NCI-H1048 (cell line): ENCODE measurements around the gene GRIK4.

ENCODE experiments used
- DNase-seq: peaks from one replicate; lab custom pipeline; 2025; lab: John Stamatoyannopoulos, UW

The GRIK4 gene

DNA sequence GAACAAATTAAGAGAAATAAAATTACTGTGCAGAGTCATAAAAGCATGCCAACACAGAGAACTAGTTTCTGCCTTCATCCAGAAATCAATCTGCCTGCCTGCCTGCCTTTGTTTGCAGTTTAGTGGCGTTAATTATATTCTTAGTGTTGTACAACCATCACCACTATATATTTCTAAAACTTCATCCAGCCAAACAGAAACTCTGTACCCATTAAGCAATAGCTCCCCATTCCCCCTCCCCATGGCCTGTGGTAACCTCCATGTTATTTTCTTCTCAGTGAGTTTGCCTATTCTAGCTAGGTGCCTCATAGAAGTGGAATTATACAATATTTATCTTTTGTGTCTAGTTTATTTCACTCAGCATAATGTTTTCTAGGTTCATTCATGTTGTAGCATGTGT lies 329.1 kb downstream of the GRIK4 start:
- no peak for DNase-seq

DNA sequence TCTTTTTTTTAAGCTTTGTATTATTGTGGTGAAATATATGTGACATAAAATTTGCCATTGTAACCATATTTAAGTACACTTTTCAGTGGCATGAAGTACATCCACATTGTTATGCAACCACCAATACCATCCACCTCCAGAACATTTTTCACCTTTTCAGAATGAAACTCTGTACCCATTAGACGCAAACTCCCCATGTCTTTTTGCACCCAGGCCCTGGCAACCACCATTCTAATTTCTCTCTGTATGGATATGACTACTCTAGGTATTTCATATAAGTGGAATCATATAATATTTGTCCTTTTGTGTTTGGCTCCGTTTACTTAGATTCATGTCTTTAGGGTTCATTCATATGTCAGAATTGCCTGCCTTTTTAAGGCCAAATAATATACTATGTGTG lies 329.5 kb downstream of the GRIK4 start:
- no peak for DNase-seq

DNA sequence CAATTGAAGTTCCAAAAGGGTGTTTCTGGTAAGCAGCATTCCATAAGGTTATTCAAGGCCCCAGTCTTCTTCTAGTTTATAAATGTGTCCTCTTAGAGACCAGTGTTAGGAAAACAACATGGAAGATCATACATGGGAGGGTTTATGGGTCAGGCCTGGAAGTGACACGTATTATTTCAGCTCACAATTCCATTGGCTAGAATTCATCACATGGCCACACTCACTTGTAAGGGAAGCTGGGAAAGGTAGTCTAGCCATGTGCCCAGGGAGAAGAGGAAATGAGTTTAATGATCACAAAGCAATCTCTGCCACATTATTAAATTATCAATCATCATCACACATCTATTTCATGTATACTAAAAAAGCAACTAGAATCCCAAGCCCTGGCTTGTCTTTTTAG lies 330.6 kb downstream of the GRIK4 start:
- DNase-seq: no peak

DNA sequence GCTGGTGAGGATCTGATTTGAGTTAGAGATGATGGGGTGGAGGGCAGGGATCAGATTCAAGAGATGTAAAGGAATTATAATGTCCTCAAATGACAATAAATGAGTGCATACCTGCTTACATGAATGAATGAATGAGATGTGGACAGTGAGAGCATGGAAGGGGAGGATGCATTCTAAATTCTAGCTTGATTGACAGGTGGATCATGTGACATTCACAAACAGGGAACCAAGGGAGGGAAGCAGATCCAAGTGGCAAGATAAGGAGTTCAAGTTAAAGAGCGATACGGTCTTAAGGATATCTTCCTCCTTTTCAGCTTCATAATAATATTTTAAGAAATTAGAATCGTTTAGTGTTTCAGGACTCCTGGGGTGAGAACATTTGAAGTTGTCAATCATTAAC lies 341.9 kb downstream of the GRIK4 start:
- DNase-seq: no peak

DNA sequence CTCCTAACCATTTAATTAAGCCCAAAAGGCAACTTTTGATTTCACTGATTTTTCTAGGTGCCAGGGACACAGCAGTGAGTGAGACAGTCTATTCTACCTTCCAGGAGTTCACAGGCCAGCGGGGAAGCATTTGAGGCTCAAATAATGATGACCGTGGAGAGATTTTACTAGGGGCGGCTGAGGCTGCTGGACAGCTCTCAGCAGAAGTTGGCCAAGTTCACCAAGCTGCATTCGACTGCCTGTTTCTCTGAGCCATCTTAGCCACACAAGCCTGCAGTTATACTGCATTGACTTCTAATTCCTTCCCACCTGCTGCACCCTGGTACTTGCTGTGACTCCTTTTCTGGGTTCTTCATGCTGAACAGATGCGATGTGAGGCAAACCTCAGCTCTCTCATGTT lies 343.4 kb downstream of the GRIK4 start:
- DNase-seq: no peak

DNA sequence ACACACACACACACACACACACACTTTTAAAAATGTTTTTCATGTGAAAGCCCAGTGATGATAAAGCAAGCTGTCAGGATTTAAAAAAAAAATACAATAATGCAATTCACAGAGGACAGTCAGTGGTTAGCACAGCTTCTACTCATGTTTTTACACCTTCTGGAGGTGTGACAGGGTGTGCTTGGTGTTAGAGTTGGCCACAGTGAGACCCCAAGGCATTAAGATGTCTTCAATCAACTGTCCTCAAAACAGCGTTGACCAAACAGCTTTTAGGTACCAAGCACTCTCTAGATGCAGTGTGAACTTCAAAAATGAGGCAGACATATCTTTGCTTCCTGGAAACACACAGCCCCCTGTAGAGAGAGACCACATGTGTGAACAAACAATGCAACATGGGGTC lies 346.0 kb downstream of the GRIK4 start:
- no peak for DNase-seq

DNA sequence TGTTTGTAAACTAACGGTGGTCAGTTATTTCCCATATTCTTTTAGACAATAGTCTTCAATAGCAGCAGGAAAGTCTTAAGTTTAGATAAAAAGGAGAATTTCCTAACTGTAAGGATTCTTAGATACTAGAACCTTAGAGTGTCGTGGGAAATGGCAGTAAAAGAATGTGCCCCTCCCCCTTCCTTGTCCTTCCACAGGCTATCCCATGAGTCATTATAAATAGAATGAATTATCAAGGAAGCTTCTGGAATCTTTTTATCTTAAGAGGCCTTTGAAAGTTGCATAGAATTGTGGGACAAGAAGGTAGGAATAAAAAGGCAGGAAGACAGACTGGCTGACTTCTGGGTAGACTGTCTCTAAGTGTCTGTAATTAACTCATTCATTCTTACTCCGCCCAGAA lies 347.2 kb downstream of the GRIK4 start:
- no peak for DNase-seq

DNA sequence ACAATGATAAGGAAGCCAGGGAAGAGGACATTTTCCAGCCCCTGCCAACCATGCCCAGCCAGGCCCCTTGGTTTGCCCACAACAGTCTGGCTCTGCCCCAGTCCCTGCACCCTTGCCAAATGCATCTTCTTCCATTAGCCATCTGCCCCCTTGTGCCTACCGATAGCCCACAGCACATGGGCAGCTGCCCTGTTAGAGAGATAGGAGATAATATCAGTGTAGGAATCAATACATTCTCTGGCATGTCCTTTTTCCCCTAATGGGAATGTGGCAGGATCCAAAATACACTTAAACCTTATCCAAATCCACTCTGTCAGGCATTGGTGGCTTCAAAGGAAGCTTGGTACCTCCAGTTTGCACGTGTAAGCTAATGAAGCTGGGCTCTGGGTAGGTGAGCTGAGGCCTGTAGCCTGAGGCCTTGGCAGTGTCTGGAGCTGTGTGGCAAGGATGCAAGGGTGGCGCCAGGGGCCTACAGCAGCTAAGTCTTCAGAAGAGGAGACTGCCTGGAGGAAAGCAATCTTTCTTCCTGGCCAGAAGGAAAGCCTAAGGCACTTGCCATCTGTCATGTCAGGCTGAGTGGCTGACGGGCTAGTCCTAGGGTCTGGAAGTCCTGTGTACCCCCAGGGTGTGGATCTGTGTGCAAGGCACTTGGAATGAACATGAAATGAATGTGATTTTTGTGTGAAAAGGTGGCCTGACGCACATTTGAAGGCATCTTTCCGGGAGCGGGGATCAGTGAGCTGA lies 348.2 kb downstream of the GRIK4 start:
- DNase-seq: no peak

DNA sequence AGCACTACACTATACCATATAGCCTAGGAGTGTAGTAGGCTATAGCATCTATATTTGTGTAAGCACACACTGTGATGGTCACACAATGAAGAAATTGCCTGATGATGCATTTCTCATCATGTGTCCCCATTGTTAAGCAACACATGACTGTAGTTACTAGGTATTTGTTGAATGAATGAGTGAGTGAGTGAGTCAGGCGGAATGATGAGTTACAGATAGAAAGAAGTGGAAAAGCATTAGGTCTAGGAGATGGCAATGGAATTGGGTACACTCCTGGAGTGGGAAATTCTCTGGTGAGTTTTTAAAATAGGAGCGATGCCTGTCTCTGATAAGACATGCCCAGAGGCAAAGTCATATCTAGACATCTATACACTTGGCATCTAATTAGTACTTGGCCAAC lies 351.8 kb downstream of the GRIK4 start:
- no peak for DNase-seq

DNA sequence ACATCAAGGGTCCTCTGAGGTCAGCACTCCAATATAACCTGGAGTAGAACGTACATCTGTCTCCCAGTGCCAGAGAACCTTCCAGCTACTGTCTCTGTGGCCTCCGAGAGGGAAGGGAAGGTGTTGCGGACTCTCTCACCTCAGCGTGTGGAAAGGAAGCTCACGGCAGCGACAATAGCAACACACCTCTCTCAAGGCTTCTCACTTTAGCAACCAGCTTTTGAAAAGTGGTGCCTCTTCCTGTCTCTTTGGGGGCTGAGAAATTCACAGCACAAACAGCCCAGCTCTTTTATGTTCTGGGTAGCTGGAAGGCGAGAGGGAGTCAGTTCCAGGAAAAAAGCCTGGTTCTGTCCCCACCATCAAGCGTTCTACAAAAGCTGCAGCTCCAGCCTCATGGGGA lies 355.5 kb downstream of the GRIK4 start:
- DNase-seq: no peak

DNA sequence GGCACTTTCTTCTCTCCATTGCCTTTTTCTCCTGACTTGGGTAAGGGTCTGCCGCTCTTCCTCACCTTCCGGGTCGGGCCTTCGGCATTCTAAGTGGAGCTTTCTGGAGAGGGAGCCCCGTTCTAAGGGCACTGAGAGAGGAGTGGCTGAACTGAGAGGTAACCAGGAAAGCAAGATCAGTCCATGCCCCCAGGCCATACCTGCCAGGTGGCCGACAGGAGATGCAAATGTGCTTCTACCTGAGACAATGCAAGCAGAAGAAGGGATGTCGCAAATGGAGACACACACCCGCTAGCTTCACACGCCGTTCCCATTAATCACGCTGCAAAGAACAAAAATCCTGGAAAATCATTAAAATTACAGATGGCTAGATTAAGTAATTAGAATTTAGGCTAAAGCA lies 356.0 kb downstream of the GRIK4 start:
- no peak for DNase-seq

DNA sequence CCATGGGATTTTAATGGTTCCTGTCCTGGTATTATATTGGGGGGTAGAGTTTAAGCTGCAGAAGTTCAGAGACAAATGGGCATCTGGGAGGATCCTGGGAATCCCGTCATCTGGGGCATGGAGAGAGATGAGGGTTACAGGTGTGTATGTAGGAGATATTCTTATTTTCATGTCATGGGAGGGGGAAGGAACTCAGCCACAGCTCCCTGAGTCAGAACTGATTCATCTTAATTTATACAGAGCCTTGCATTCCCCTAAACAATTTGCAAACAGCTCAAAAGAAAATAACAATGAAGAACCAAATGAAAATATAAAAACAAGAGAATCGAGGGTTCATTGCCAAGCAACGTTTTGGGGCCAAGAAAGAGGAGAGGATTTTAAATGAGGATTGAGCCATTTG lies 356.4 kb downstream of the GRIK4 start:
- DNase-seq: no peak

DNA sequence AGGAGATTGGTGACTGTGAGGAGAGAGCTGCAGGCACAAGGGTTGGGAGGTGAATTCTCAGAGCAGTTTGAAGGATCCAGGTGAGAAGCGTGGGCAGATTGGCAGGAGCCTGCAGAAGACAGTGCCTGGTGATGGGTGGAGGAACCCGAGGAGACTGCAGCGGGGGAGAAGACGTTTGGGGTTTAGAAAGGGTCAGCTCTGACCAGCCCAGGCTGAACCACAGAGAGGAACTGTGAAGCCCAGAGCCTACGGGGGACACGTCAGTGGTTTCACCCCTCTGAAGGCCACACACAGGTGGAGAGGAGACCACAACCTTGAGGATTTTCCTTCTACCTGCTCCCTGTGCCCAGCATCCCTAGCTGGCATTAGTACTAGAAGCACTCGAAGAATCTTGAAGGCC lies 357.5 kb downstream of the GRIK4 start:
- DNase-seq: no peak

DNA sequence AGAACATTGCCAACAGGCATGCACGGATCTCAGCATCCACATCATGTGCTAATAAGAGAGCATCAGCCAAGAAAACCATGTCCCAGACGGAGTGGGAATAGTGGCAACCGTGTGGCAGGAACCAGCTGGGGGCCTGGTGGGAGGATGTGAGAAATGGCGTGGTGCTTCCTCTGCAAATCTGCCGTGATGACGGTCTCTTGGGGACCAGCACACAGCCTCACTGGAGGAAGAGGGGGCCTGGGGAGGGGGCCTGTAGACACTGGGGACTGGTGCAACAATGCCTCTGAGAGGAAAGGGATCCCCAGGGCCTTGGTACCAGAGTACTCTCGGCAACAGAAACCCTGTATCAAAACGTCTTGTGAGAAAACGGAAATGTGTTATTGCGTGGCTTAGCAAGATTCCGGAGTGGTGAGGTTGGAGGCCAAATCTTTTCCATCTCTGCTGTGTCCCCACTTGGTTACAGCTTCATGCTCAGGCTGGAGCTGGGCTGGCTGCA lies 358.0 kb downstream of the GRIK4 start:
- no peak for DNase-seq

DNA sequence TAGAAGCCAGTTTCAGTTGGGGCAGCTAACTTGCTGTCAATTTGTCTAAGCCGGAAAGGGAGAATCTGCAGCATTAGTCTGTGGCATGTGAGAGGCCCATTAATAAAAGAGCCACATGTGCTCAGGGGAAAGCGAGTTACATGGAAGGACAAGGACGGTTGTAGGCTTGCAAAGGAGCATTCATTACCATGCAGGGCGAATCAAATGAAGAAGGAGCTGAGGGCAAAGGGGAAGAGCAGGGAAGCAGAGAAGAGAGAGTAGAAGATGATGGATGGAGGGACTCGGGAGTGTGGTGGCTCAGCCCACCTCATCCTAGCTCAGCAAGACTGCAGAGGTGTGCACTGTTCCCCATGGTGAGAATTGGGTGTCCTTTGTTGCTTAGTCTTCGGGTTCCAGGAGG lies 359.6 kb downstream of the GRIK4 start:
- no peak for DNase-seq

DNA sequence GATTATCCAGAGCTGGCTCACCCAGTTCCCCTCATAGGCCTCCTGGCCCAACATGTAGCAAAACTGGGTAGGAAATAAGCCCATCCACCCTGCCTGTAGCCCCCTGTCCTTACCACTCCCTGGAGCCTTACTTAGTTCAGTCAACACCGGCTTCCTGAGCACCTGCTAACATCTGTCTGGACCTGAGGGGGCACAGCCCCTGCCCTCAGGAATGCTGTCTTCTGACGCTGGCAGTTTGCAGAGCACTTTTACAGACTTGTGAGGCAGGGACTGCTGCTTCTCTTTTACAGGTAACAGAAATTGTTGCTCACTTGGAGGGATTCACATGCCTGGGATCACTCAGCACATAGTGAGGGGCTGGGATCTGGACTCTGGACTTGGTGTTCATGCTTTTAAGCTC lies 360.4 kb downstream of the GRIK4 start:
- DNase-seq: no peak

DNA sequence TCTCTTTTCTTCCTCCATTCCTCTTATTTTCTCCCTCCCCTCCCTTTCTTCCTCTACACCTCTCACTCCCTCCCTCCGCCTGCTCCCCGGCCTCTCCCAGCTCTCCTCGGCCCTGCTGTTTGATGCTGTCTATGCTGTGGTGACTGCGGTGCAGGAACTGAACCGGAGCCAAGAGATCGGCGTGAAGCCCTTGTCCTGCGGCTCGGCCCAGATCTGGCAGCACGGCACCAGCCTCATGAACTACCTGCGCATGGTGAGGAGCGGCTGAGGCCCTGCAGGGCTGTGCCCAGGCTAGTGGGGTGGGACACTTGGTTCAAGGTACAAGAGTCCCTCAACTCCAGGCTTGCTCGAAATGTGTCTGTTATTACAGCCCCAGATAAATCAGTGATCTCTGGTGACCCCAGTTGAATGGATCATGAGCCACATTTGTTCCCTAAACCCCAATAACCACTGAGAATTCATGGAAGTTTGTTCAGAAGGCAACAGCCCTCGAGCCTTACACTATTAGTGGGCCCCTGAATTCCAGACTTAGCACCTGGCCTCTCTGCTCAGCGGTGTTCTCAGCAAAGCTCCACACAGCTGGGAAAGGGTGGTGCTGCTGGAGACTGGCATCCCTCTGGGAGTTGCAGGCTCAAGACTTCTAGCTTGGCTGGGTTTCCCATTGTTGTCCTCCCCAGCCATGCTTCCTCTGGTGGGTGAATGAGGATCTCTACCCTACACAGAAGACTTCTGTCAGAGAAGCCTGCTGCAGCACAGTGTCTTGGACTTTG lies 362.6 kb downstream of the GRIK4 start:
- no peak for DNase-seq

DNA sequence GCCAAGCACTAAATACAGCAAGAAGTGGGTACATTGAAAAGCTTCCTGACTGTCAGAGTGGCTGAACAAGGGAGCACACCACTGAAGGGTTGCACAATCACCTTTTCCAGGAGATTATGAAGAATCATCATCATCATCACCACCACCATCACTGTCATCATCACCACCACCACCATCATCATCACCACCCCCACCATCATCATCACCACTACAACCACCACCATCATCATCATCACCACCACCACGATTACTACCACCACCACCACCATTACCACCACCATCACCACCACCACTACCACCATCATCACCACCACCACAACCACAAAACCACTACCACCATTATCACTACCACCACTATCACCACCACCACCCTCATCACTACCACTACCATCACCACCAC lies 364.4 kb downstream of the GRIK4 start:
- no peak for DNase-seq

DNA sequence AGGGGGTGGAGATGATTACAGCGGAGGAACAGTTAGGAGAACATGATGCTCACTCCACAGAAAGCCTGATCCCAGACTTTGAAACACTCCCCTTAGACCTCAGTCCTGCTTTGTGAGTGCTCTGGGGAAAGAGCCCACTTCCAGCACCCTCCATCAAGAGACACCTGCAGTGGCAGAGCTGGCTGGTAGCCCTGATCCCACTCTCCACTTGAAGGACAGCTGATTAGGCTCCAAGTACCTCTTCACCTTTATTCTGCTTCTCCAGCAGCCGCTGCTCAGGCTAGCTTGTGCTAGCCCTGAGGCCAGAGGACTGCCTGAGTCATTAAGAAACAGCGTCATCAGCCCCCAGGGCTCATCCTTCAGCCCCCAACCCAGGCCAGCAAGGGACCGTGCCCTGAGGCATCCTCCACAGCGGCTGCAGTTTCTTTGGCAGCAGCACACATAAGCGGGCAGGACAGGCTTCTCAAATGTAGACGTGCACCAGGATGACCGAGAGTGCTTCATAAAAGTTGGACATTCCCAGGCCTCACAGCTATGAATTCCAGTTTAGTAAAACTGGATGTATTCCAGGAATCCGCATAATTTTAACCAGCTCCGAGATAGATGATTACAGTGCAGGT lies 366.3 kb downstream of the GRIK4 start:
- no peak for DNase-seq

DNA sequence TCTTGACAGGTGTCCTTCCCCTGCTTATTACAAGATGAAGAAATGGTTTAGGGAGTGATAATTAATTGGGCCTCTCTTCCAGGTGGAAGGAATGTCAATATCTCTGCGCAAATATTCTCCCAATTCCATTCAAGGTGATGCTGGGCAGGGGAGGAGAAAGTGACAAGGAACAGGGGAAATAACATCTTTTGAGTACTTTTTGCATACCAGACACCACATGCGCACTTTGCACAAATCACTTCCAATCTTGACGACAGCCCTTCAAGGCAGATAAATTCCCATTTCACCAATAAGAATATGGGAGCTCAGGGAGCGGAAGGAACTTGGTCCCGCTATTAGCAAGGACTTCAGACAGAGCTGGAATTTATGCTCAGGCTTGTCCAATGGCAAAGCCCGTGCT lies 367.2 kb downstream of the GRIK4 start:
- DNase-seq: no peak

DNA sequence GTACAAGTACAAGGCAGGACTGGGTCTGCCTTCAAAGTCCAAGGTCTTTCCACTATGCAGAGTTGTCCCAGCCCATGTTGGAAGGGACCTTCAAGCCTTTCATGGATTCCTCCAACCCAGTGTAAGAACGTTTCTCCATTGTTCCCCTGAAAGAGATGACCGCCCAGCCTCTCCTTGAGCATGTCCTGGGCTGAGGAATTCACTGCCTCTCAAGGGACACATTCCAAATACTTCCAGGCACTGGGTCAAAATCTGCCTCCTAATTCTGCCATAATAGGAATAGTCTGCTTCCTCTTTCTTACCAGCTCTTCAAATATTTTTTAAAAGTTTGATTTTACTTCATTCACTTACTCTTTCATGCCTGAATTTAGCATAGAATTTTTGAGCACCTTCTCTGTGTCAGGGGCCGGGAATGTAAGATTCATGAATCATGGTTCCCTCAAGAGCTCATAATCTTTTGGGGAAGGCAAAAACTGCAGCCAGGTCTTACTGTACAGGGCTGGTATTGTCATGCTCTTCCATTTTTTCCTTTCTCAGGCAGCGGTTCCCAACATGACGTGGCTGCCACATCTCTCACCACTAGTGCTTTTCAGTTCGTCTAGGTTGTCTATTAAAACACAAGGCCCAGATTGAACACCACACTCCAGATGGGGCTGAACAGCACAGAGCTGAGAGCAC lies 369.1 kb downstream of the GRIK4 start:
- no peak for DNase-seq

DNA sequence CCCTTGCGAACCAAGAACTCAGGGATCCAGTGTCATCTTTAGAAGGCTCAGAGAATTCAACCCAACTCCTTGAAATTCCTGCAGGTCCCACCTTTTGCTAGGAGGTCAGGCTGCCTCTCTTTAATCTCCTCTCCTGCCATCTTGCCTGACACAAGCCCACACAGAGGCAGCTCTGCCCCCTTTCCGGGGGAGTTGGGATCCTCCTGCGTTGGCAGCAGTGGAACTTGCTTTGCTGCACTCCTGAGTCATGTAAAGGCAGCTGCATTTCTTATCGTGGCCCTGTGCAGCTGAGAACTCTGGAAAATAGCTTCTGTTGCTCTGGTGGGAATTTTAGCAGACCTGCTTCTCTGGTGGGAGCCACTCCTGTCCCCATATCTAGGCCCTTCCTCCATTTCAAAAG lies 370.0 kb downstream of the GRIK4 start:
- DNase-seq: no peak

DNA sequence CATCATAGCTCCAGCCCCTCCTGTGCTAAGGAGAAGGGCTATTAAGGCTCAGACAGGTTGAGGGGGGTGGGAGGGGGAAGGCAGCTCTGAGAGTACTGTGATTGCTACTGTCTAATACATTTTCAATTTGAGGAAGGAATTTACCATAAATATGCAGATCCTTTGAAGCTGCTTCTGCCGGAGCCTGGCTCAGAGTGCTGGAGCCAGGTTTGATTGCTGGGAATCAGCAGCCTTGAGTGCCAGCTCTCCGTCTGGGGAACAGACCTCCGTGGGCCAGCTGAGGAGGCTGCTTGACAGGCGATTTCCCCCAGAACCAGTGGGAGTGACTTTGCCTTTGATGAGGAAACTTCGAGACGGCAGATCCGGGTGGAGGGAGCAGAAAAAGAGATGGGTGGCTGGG lies 370.6 kb downstream of the GRIK4 start:
- no peak for DNase-seq
